ENCODE results near the gene TIAM1.

Gene TIAM1

GRCh38 chr21:31140025-31140424 lies 204.0 kb downstream of the TIAM1 start:
- TF ChIP-seq, protein P1, sequence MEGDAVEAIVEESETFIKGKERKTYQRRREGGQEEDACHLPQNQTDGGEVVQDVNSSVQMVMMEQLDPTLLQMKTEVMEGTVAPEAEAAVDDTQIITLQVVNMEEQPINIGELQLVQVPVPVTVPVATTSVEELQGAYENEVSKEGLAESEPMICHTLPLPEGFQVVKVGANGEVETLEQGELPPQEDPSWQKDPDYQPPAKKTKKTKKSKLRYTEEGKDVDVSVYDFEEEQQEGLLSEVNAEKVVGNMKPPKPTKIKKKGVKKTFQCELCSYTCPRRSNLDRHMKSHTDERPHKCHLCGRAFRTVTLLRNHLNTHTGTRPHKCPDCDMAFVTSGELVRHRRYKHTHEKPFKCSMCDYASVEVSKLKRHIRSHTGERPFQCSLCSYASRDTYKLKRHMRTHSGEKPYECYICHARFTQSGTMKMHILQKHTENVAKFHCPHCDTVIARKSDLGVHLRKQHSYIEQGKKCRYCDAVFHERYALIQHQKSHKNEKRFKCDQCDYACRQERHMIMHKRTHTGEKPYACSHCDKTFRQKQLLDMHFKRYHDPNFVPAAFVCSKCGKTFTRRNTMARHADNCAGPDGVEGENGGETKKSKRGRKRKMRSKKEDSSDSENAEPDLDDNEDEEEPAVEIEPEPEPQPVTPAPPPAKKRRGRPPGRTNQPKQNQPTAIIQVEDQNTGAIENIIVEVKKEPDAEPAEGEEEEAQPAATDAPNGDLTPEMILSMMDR (conservative IDR thresholded peaks at IDR 0.05; ENCODE audit: low read depth, low read length): no peak
- DNase-seq (ENCODE audit: low read depth): no peak
- H3K4me3 ChIP-seq (ENCODE audit: low read length): no peak overlapping the region

DNA sequence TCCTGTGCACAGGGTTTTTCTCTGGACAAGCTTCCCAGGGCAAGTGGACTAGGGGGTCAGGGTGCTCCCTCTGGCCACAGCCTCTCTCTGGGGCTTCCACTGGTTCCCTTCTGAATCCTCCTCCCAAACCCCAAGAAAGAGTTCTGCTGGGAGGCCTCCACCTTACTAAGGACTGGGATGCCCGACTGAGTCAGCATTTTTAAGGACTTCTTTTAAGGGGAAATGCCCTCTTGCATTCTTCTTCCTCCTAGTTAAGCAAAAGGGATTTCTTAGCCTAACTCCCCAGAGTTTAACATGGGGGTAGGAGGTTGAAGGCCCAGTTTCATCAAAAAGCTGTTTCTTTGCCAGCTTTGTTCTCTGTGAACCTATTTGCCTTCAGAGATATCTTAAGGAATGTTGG lies 206.1 kb downstream of the TIAM1 start:
- TF ChIP-seq, protein P1 (conservative IDR thresholded peaks at IDR 0.05; ENCODE audit: low read depth, low read length): no peak
- DNase-seq (ENCODE audit: low read depth): no peak
- no peak overlapping the region for H3K4me3 ChIP-seq (ENCODE audit: low read length)

DNA sequence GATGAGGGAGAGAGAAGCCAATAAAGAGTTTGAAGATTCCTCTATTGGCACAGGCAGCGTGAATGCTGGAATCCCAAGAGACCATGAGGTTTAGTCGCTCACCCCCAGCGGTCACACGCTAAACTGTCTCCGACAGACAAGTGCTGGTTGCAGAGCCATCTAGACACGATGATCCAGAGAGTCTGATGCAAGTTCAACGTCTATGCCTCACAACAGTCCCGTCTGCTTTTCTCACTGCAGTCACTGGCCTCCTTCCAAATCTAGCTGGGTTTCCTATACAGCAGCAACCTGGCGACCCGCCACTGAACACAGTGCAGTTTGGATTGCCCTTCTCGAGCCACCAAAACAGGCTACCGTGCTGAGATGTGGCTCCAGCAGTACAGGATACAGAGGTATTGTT lies 207.2 kb downstream of the TIAM1 start:
- no peak overlapping the region for H3K4me3 ChIP-seq (ENCODE audit: low read length)
- TF ChIP-seq, protein P1 (conservative IDR thresholded peaks at IDR 0.05; ENCODE audit: low read depth, low read length): no peak
- no peak for DNase-seq (ENCODE audit: low read depth)

DNA sequence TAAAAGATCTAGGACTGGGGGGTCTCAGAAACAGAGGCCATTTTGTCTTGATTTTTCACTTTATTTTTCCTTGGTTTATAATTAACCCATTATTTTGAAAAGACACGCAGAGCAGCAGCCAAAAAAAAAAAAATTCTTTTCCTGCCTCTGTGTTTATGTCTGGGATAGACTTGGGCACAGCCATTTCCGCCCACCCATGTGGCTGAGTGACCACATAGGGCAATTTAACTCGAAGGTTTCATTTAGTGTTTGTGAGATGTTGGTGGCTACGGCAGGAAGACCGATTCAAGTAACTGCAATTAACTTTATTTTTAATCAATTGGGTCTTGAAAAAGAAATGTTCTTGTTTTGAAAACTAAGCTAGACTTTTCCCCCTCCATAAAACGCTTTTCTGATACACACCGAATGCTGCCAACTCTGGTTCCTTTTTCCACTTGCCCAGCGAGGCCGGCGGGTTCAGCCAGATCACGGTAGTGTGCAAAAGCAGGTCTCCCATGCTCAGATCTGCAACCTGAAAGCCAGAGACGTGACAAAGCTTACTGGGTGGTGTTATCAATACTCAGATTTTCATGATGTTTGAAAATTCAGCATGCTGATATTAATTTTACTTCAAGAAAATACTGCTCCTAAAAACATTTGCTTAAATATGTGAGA lies 208.4 kb downstream of the TIAM1 start:
- H3K4me3 ChIP-seq (ENCODE audit: low read length): no peak overlapping the region
- DNase-seq (ENCODE audit: low read depth): no peak
- TF ChIP-seq, protein P1 (conservative IDR thresholded peaks at IDR 0.05; ENCODE audit: low read depth, low read length): no peak

GRCh38 chr21:31133243-31133830 lies 210.7 kb downstream of the TIAM1 start:
- DNase-seq (ENCODE audit: low read depth): no peak
- no peak overlapping the region for H3K4me3 ChIP-seq (ENCODE audit: low read length)
- TF ChIP-seq, protein P1 (conservative IDR thresholded peaks at IDR 0.05; ENCODE audit: low read depth, low read length): no peak

GRCh38 chr21:31132574-31133242 lies 211.4 kb downstream of the TIAM1 start:
- H3K4me3 ChIP-seq (ENCODE audit: low read length): no peak overlapping the region
- TF ChIP-seq, protein P1 (conservative IDR thresholded peaks at IDR 0.05; ENCODE audit: low read depth, low read length): no peak
- DNase-seq (ENCODE audit: low read depth): no peak

DNA sequence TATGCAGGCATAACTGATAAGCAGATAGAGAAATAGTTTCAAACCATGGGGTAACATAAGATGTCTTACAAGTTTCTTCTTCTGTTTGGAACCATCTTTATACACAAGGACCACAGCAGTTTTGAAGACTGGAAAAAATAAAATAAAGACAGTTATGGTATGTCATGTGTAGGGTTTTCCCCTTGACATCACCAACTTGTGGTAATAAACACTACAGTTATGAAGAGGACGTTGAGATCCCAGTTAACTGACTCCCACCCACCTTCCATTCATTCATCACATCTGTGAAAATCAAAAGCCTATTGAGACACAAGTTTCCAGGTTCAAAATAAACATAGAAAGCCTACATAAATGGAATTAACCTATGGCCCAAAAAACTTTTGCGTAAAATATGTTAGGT lies 213.2 kb downstream of the TIAM1 start:
- no peak overlapping the region for H3K4me3 ChIP-seq (ENCODE audit: low read length)
- DNase-seq (ENCODE audit: low read depth): no peak
- TF ChIP-seq, protein P1 (conservative IDR thresholded peaks at IDR 0.05; ENCODE audit: low read depth, low read length): no peak

Data from retinal pigment epithelial cell (primary cell).